Calu3 (cell line): ENCODE data around the gene RNF187. TPM values are rescaled to one million over a fixed set of nuclear protein-coding genes. Genes with fewer than 3 reads are reported as not detected.
"Not testable (repeated sequence)": the region's sequence is repeated elsewhere in the genome, so short reads cannot be mapped to it uniquely, and the experiment has no call there.

ENCODE experiments used
- BruUV-seq: library from RNA; stranded (reverse); fragments of 400-500 nt; replicated peaks from 2 replicates; lab custom pipeline; 2021; lab: Mats Ljungman, UMichigan
- CTCF ChIA-PET: fragments of 300-600 bp; sonication (Branson Sonifier 250); formaldehyde crosslinking; loops from one replicate; lab custom pipeline; 2022; ENCODE audit warnings: antibody characterized with exemption; lab: Charles Lee
- DNase-seq: peaks from one replicate; pipeline ENCODE4 v3.0.0; 2022
- H3K27ac Mint-ChIP-seq: one replicate; pipeline ENCODE4 v1.8.0; 2022; ENCODE audit warnings: mixed read lengths; ENCODE audit not compliant: unreplicated experiment
- H3K27me3 Mint-ChIP-seq: one replicate; pipeline ENCODE4 v1.8.0; 2022; ENCODE audit warnings: mixed read lengths; ENCODE audit not compliant: unreplicated experiment
- H3K36me3 Mint-ChIP-seq: one replicate; pipeline ENCODE4 v1.8.0; 2022; ENCODE audit warnings: mild to moderate bottlenecking, moderate library complexity, mixed read lengths; ENCODE audit not compliant: insufficient read depth, unreplicated experiment
- H3K4me1 Mint-ChIP-seq: one replicate; pipeline ENCODE4 v1.8.0; 2022; ENCODE audit warnings: mild to moderate bottlenecking, low read depth, mixed read lengths; ENCODE audit not compliant: unreplicated experiment
- H3K4me3 Mint-ChIP-seq: one replicate; pipeline ENCODE4 v1.8.0; 2022; ENCODE audit warnings: mild to moderate bottlenecking, low read depth, moderate library complexity, mixed read lengths; ENCODE audit not compliant: unreplicated experiment
- H3K9me3 Mint-ChIP-seq: one replicate; pipeline ENCODE4 v1.8.0; 2022; ENCODE audit warnings: low read depth, mixed read lengths; ENCODE audit not compliant: unreplicated experiment
- intact Hi-C: fragments of 100-400 bp; cut with micrococcal nuclease; formaldehyde crosslinking; loops from one replicate; pipeline ENCODE4 v1.10.0; 2022; ENCODE audit not compliant: unreplicated experiment
- total RNA-seq: library from RNA; stranded (reverse); gene quantifications from 2 replicates; pipeline ENCODE4 v1.2.3, GENCODE V29; 2022
- TF ChIP-seq, protein P1 (sequence below): fragments of 200-600 bp; IDR thresholded peaks from one replicate; pipeline ENCODE4 v1.8.0; 2022; ENCODE audit warnings: antibody characterized with exemption; ENCODE audit not compliant: unreplicated experiment

RNF187 gene
- total RNA-seq, 1 experiment from 2014 or later, result 87.1 TPM

DNA sequence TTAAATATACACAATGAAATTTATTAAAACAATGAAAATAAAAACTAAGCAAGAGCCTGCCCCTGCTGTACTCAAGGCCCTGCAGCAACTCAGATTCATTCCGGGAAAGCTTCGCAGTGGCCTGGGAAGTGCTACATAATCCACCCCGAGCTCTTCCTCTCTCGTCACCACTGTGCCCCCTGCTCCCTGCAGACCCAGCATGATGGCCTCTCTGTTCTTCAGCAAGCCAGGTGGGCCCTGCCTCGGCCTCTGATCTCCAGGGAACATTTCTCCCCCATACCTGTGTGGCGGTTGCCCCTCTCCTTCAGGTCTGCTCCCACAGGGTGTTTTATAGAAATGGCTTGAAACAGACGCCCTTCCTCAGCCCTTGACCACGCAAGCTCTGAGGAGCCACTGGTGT, 10.6 kb downstream of the RNF187 start:
- DNase-seq, result no peak
- Mint-ChIP-seq H3K4me1 (no peaks in the 10 kb centered on the region), H3K27ac (no peak overlapping the region), H3K36me3 (peaks cover 15% of the 10 kb centered on the region), H3K4me3 (no peak overlapping the region), H3K27me3 (no peaks in the 10 kb centered on the region), H3K9me3 (no peaks in the 10 kb centered on the region)
- TF ChIP-seq, protein P1, sequence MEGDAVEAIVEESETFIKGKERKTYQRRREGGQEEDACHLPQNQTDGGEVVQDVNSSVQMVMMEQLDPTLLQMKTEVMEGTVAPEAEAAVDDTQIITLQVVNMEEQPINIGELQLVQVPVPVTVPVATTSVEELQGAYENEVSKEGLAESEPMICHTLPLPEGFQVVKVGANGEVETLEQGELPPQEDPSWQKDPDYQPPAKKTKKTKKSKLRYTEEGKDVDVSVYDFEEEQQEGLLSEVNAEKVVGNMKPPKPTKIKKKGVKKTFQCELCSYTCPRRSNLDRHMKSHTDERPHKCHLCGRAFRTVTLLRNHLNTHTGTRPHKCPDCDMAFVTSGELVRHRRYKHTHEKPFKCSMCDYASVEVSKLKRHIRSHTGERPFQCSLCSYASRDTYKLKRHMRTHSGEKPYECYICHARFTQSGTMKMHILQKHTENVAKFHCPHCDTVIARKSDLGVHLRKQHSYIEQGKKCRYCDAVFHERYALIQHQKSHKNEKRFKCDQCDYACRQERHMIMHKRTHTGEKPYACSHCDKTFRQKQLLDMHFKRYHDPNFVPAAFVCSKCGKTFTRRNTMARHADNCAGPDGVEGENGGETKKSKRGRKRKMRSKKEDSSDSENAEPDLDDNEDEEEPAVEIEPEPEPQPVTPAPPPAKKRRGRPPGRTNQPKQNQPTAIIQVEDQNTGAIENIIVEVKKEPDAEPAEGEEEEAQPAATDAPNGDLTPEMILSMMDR, result no peak
- BruUV-seq, result no TSS peak
- CTCF ChIA-PET, result interaction anchor here (0.6 kb wide), 2 partner anchors 43 to 234 kb away, joined by 3 to 9 read pairs; no protein-coding TSS in a partner anchor
- intact Hi-C loops, result no loop called here

DNA sequence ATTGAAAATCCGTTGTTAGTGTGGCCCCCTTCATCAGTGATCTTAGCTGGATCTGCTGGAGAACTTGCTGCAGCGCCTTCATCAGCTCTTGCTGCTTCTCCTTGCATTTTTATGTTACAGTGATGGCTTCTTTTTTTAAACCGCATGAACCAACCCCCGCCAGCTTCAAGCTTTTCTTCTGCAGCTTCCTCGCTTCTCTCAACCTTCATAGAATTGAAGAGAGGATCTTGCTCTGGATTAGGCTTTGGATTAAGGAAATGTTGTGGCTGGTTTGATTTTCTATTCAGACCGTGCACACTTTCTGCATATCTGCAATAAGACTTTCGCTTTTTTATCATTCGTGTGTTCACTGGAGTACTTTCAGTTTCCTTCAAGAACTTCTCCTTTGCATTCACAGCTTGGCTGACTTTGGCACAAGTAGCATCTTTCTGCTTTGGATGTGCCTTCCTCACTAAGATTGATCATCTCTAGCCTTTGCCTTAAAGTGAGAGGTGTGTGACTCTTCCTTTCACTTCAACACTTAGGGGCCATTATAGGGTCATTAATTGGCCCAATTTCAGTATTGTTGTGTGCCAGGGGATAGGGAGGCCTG, 13.1 kb downstream of the RNF187 start:
- CTCF ChIA-PET, result no interaction called here
- Mint-ChIP-seq H3K36me3 (peaks cover 10% of the 10 kb centered on the region), H3K4me1 (no peaks in the 10 kb centered on the region), H3K9me3 (no peaks in the 10 kb centered on the region), H3K4me3 (no peak overlapping the region), H3K27me3 (peaks cover 16% of the 10 kb centered on the region), H3K27ac (no peak overlapping the region)
- no TSS peak for BruUV-seq
- intact Hi-C loops, result loop anchor here (5.0 kb wide), 1 partner anchor 368 kb away; no protein-coding TSS in a partner anchor
- DNase-seq, result no peak
- TF ChIP-seq, protein P1, result no peak

- CTCF ChIA-PET, result no interaction called here
- DNase-seq, result peak; percentile 91
- no TSS peak for BruUV-seq
- intact Hi-C loops, result loop anchor here (5.0 kb wide), 1 partner anchor 369 kb away; no protein-coding TSS in a partner anchor
- Mint-ChIP-seq H3K36me3 (peaks cover 3% of the 10 kb centered on the region), H3K27ac (no peak overlapping the region), H3K4me3 (no peak overlapping the region), H3K4me1 (no peaks in the 10 kb centered on the region), H3K27me3 (peaks cover 19% of the 10 kb centered on the region), H3K9me3 (no peaks in the 10 kb centered on the region)
- TF ChIP-seq, protein P1, result peak; percentile 87
Measured at GRCh38 chr1:228500901-228501871, 14.0 kb downstream of the RNF187 start.

GRCh38 chr1:228502522-228502921, 15.3 kb downstream of the RNF187 start:
- no peaks in the 10 kb centered on the region for H3K36me3 Mint-ChIP-seq
- no peak overlapping the region for H3K4me3 Mint-ChIP-seq
- no peaks in the 10 kb centered on the region for H3K4me1 Mint-ChIP-seq
- DNase-seq, result no peak
- H3K27me3 Mint-ChIP-seq, result peaks cover 19% of the 10 kb centered on the region
- no peak overlapping the region for H3K27ac Mint-ChIP-seq
- no peaks in the 10 kb centered on the region for H3K9me3 Mint-ChIP-seq
- CTCF ChIA-PET, result no interaction called here
- intact Hi-C loops, result loop anchor here (5.0 kb wide), 1 partner anchor 370 kb away; no protein-coding TSS in a partner anchor
- TF ChIP-seq, protein P1, result no peak
- BruUV-seq, result no TSS peak

DNA sequence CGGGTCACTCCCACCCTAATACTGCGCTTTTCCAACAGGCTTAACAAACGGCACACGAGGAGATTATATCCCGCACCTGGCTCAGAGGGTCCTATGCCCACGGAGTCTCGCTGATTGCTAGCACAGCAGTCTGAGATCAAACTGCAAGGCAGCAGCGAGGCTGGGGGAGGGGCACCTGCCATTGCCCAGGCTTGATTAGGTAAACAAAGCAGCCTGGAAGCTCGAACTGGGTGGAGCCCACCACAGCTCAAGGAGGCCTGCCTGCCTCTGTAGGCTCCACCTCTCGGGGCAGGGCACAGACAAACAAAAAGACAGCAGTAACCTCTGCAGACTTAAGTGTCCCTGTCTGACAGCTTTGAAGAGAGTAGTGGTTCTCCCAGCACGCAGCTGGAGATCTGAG, 18.8 kb downstream of the RNF187 start:
- H3K4me1 Mint-ChIP-seq, H3K9me3 Mint-ChIP-seq, BruUV-seq, intact Hi-C loops, H3K36me3 Mint-ChIP-seq, H3K27ac Mint-ChIP-seq, CTCF ChIA-PET, DNase-seq: not testable (repeated sequence)
- peak overlapping the region; percentile 29 for H3K4me3 Mint-ChIP-seq
- H3K27me3 Mint-ChIP-seq, result peaks cover 50% of the 10 kb centered on the region
